Diencephalon (tissue), 1 donor: Measurements from ENCODE around the gene AMIGO3. TPM values are rescaled to one million over a fixed set of nuclear protein-coding genes. Genes with fewer than 3 reads are reported as not detected.

Source experiments
- small RNA-seq: library from RNA; depleted of rRNA; stranded (forward); fragments of <200 nt; gene quantifications from one replicate; pipeline ENCODE3, GENCODE V24; 2014
- total RNA-seq: library from RNA; depleted of rRNA; stranded (reverse); fragments of >200 nt; gene quantifications from one replicate; pipeline ENCODE4 v1.2.3, GENCODE V29; 2014

AMIGO3 gene, protein sequence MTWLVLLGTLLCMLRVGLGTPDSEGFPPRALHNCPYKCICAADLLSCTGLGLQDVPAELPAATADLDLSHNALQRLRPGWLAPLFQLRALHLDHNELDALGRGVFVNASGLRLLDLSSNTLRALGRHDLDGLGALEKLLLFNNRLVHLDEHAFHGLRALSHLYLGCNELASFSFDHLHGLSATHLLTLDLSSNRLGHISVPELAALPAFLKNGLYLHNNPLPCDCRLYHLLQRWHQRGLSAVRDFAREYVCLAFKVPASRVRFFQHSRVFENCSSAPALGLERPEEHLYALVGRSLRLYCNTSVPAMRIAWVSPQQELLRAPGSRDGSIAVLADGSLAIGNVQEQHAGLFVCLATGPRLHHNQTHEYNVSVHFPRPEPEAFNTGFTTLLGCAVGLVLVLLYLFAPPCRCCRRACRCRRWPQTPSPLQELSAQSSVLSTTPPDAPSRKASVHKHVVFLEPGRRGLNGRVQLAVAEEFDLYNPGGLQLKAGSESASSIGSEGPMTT
- total RNA-seq, result 0.92 TPM

GRCh38 chr3:49719214-49719884 lies at the start of gene AMIGO3:
TSS of gene AMIGO3 (minus strand) at chr3:49719684. CDS start at chr3:49719465, 219 bp downstream.

DNA sequence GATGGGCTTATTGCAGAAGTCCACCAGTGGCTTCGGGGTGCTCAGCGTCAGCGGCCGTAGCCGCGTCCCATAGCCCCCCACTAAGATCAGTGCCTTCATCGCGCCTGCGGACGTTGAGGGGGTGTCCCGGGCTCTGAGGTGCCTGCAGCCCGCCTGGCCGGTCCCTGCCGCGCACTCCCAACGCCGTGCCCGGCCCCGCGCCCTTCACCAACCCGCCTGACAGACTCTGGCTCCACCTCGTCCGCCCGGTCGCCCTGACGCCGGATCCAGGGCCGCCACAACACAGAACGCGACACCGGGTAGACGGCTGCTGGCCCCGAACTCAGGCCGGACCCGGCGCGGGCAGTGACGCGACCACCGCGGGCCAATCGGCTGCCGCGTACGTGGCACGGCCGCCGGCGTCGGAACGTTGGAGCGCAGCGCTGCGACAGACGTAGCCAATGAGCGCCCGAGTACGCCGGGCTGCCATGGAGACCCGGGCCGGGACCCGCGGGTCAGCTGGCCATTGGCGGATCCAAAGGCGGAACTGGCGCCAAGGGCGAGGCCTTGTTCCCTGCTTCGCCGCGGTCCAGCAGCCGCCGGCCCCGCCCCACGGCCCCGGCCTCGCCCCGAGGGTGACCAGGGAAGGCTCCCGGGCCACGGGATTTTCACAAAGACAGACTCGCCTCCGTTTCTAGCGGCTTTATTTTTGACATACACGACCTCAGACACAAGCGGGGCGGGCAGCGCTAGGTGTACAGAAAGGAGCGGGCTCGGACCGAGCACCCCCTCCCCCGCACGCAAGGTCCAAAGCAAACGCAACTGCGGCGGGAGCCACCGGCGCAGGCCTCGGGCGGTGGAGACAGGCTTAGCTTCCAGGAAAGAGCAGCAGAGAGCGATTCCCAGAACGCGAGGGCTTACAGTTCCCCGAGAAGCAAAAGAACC lies 4.4 kb upstream of the AMIGO3 start, which contains the start of gene GMPPB:
TSS of gene GMPPB (minus strand) at position 324 of the 924 bp plus-strand sequence. CDS start at position 99, 225 bp downstream.

DNA sequence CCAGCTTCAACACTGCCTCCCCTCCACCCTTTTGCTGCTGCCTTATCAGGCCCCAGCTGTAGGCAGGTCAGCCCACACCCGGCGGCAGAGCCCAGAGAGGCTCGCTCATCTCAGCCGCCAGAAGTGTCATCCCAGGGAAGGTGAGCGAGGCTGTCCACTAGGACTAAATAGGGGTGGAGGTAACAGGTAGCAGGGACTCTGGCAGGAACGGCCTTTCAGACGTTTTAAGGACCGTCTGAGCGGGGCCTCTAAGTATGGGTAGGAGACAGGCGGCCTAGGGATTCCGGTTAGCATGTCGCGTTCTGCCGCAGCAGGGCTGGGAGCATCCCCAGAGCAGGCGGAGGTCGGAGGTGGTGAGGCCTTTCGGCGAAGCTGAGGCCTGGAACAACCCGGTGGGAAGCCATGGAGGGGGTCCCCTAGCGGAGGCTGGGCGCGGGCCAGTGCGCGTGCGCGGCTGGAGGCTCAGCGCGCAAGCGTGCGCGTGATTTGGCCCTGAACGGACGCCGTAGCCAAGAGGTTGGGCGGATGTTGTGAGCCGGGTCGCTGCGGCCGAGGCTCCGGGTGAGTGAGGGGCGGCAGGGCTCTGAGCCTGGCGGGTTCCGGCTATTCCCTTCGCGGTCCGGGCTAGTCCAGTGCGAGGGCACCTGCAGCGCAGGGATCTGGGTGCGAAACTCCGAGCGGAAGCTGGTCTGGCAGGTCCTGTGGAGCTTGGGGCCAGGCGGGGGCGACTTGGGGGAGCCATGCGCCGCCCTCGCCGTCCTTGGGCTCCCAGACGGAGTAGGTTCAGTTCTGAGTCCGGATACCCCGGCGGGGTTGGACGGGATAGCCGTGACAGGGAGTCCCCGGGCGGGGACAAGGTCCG lies 30.2 kb downstream of the AMIGO3 start, which contains the start of the genes MST1 and RNF123:
TSS of gene MST1 (minus strand) at position 429 of the 862 bp plus-strand sequence. CDS start 783 bp downstream, outside the sequence.
TSS of gene RNF123 (plus strand) at position 512 of the 862 bp plus-strand sequence. CDS start 1,609 bp downstream, outside the sequence.

GRCh38 chr3:49673715-49674496 lies 45.6 kb downstream of the AMIGO3 start, which contains the start of gene APEH:
TSS of gene APEH (plus strand) at chr3:49674351. CDS start at chr3:49674402, 51 bp downstream.

Small RNA genes lying within 50 kb of the gene (small RNA-seq; reads per million reads assigned to genes)
- gene AMIGO3 (not detected), gene COX6CP14 (not detected)

Other genes starting within 250 kb of the AMIGO3 start
- 33.4 TPM for gene DAG1, start 249.4 kb downstream of the AMIGO3 start, total RNA-seq
- 11.5 TPM for gene BSN, start 165.2 kb downstream of the AMIGO3 start, total RNA-seq
- 75.2 TPM for gene APEH, start 45.3 kb downstream of the AMIGO3 start, total RNA-seq
- gene MST1, start 30.2 kb downstream of the AMIGO3 start, total RNA-seq, result 7.6 TPM
- gene RNF123, start 30.1 kb downstream of the AMIGO3 start, total RNA-seq, result 28.6 TPM
- gene GMPPB, start 4.3 kb upstream of the AMIGO3 start, total RNA-seq, result 11.1 TPM
- 55.8 TPM for gene IP6K1, start 66.9 kb upstream of the AMIGO3 start, total RNA-seq
- 0.23 TPM for gene CDHR4, start 80.2 kb upstream of the AMIGO3 start, total RNA-seq
- gene INKA1, start 83.6 kb upstream of the AMIGO3 start, total RNA-seq, result 5.1 TPM
- gene UBA7, start 94.3 kb upstream of the AMIGO3 start, total RNA-seq, result 8.3 TPM
- gene TRAIP, start 136.9 kb upstream of the AMIGO3 start, total RNA-seq, result 4.4 TPM
- gene CAMKV, start 150.2 kb upstream of the AMIGO3 start, total RNA-seq, result 144 TPM
- 0.92 TPM for gene MST1R, start 184.2 kb upstream of the AMIGO3 start, total RNA-seq
- gene MON1A, start 210.1 kb upstream of the AMIGO3 start, total RNA-seq, result 14.3 TPM
- 93.7 TPM for gene RBM6, start 220.5 kb upstream of the AMIGO3 start, total RNA-seq